ENCODE results near the gene PTGER3. TPM values are rescaled to one million over a fixed set of nuclear protein-coding genes. Genes with fewer than 3 reads are reported as not detected.

The PTGER3 gene
- total RNA-seq, 1 donor from 2014 or later: under 0.01 TPM

GRCh38 chr1:71041806-71042205 lies 5.8 kb downstream of the PTGER3 start:
- no peak for DNase-seq (ENCODE audit: low read depth)
- no peaks in the 10 kb centered on the region for H3K36me3 ChIP-seq (ENCODE audit: control insufficient read depth, insufficient read depth, low read length)
- H3K27me3 ChIP-seq (ENCODE audit: control insufficient read depth, insufficient read depth, low read length): peaks cover 11% of the 10 kb centered on the region
- H3K4me3 ChIP-seq (ENCODE audit: low read depth, low read length): no peak overlapping the region
- FAIRE-seq: no peak
- no peak for TF ChIP-seq CTCF (IDR thresholded peaks at IDR 0.05; ENCODE audit: insufficient read depth, low read length, severe bottlenecking)

- TF ChIP-seq CTCF (IDR thresholded peaks at IDR 0.05; ENCODE audit: insufficient read depth, low read length, severe bottlenecking): no peak
- Histone ChIP-seq H3K36me3 (ENCODE audit: control insufficient read depth, insufficient read depth, low read length) (no peaks in the 10 kb centered on the region), H3K4me3 (ENCODE audit: low read depth, low read length) (no peak overlapping the region), H3K27me3 (ENCODE audit: control insufficient read depth, insufficient read depth, low read length) (no peaks in the 10 kb centered on the region)
- no peak for DNase-seq (ENCODE audit: low read depth)
- FAIRE-seq: no peak
Measured at GRCh38 chr1:71039661-71040262, 7.9 kb downstream of the PTGER3 start.

- Histone ChIP-seq H3K27me3 (ENCODE audit: control insufficient read depth, insufficient read depth, low read length) (no peaks in the 10 kb centered on the region), H3K4me3 (ENCODE audit: low read depth, low read length) (no peak overlapping the region), H3K36me3 (ENCODE audit: control insufficient read depth, insufficient read depth, low read length) (no peaks in the 10 kb centered on the region)
- FAIRE-seq (no peak), DNase-seq (ENCODE audit: low read depth) (no peak)
- TF ChIP-seq CTCF (IDR thresholded peaks at IDR 0.05; ENCODE audit: insufficient read depth, low read length, severe bottlenecking): no peak
Measured at GRCh38 chr1:71038942-71039341, 8.7 kb downstream of the PTGER3 start.

GRCh38 chr1:71037829-71038620 lies 9.6 kb downstream of the PTGER3 start:
- no peak for FAIRE-seq
- H3K27me3 ChIP-seq (ENCODE audit: control insufficient read depth, insufficient read depth, low read length): no peaks in the 10 kb centered on the region
- H3K36me3 ChIP-seq (ENCODE audit: control insufficient read depth, insufficient read depth, low read length): no peaks in the 10 kb centered on the region
- DNase-seq (ENCODE audit: low read depth): no peak
- no peak overlapping the region for H3K4me3 ChIP-seq (ENCODE audit: low read depth, low read length)
- TF ChIP-seq CTCF (IDR thresholded peaks at IDR 0.05; ENCODE audit: insufficient read depth, low read length, severe bottlenecking): no peak

- no peak for TF ChIP-seq CTCF (IDR thresholded peaks at IDR 0.05; ENCODE audit: insufficient read depth, low read length, severe bottlenecking)
- peak; percentile 68 for FAIRE-seq
- no peak overlapping the region for H3K4me3 ChIP-seq (ENCODE audit: low read depth, low read length)
Measured at GRCh38 chr1:71037066-71037465, 10.6 kb downstream of the PTGER3 start.

More at GRCh38 chr1:71037066-71037465, 10.6 kb downstream of the PTGER3 start:
- H3K36me3 ChIP-seq (ENCODE audit: control insufficient read depth, insufficient read depth, low read length): no peaks in the 10 kb centered on the region
- DNase-seq (ENCODE audit: low read depth): no peak
- no peaks in the 10 kb centered on the region for H3K27me3 ChIP-seq (ENCODE audit: control insufficient read depth, insufficient read depth, low read length)
